HEK293T (cell line): ENCODE data around the gene PXT1.

ENCODE experiments used
- BHLHE40 ChIP-seq: fragments of 450-650 bp; IDR thresholded peaks from 2 replicates; pipeline ENCODE4 v1.6.1; 2016; ENCODE audit warnings: mild to moderate bottlenecking, moderate library complexity, borderline replicate concordance
- CTBP1 ChIP-seq: fragments of 450-650 bp; IDR thresholded peaks from 2 replicates; pipeline ENCODE4 v1.6.1; 2016; ENCODE audit warnings: borderline replicate concordance
- ELF4 ChIP-seq: fragments of 450-650 bp; IDR thresholded peaks from 2 replicates; pipeline ENCODE4 v1.6.1; 2017; ENCODE audit warnings: antibody characterized with exemption
- FOXA1 ChIP-seq: fragments of 450-650 bp; IDR thresholded peaks from 2 replicates; pipeline ENCODE4 v1.6.1; 2016; ENCODE audit warnings: mild to moderate bottlenecking
- FOXK2 ChIP-seq: fragments of 450-650 bp; IDR thresholded peaks from 2 replicates; pipeline ENCODE4 v1.6.1; 2016; ENCODE audit warnings: mild to moderate bottlenecking
- HDGF ChIP-seq: fragments of 450-650 bp; IDR thresholded peaks from 2 replicates; pipeline ENCODE4 v1.6.1; 2017; ENCODE audit warnings: antibody characterized with exemption, borderline replicate concordance
- L3MBTL2 ChIP-seq: fragments of 450-650 bp; conservative IDR thresholded peaks from 2 replicates; pipeline ENCODE4 v1.6.1; 2016; ENCODE audit warnings: mild to moderate bottlenecking
- LEF1 ChIP-seq: fragments of 450-650 bp; IDR thresholded peaks from 2 replicates; pipeline ENCODE4 v1.6.1; 2017; ENCODE audit warnings: mild to moderate bottlenecking, borderline replicate concordance
- SP1 ChIP-seq: fragments of 450-650 bp; IDR thresholded peaks from 2 replicates; pipeline ENCODE4 v1.6.1; 2017
- SUZ12 ChIP-seq: fragments of 450-650 bp; IDR thresholded peaks from 2 replicates; pipeline ENCODE4 v1.6.1; 2016; ENCODE audit warnings: mild to moderate bottlenecking
- TARDBP ChIP-seq: fragments of 450-650 bp; IDR thresholded peaks from 2 replicates; pipeline ENCODE4 v1.6.1; 2016
- TF ChIP-seq, protein P1 (sequence below): fragments of 450-650 bp; IDR thresholded peaks from 2 replicates; pipeline ENCODE4 v1.6.1; 2016

DNA sequence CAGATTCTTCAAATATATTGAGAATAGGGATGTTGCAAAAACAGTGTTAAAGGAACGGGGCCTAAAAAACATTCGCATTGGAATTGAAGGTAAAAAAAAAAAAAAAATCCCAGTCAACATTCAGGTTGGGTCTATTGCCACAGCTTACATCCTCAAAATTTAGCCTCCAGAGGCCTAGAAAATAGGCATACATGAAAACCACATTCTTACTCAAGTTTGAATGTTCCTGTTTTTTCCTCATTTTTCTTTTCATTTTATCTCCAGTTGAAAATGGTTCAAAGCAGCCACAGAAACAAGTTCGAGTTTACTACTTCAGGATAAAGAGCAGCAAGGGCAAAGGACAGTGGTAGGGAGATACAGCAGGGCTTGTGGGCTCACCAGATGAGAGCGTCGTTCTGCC is 42.1 kb upstream of the PXT1 start:
- TF ChIP-seq FOXK2: no peak
- no peak for TF ChIP-seq ELF4
- TF ChIP-seq LEF1: no peak
- TF ChIP-seq L3MBTL2: no peak
- no peak for TF ChIP-seq SP1
- TF ChIP-seq CTBP1: no peak
- TF ChIP-seq HDGF: no peak
- no peak for TF ChIP-seq FOXA1
- no peak for TF ChIP-seq TARDBP
- TF ChIP-seq BHLHE40: no peak
- TF ChIP-seq, protein P1, sequence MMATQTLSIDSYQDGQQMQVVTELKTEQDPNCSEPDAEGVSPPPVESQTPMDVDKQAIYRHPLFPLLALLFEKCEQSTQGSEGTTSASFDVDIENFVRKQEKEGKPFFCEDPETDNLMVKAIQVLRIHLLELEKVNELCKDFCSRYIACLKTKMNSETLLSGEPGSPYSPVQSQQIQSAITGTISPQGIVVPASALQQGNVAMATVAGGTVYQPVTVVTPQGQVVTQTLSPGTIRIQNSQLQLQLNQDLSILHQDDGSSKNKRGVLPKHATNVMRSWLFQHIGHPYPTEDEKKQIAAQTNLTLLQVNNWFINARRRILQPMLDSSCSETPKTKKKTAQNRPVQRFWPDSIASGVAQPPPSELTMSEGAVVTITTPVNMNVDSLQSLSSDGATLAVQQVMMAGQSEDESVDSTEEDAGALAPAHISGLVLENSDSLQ: no peak
- TF ChIP-seq SUZ12: no peak
